GM18861 (cell line): ENCODE data around the gene CLDN12.
"Not testable (repeated sequence)": the region's sequence is repeated elsewhere in the genome, so short reads cannot be mapped to it uniquely, and the experiment has no call there.

ENCODE experiments used
- ATAC-seq: cut with Tn5 transposase; IDR thresholded peaks from one replicate; pipeline ENCODE4 v1.9.1; 2021; ENCODE audit not compliant: unreplicated experiment

Gene CLDN12

GRCh38 chr7:90432752-90433151 lies 29.5 kb downstream of the CLDN12 start:
- no peak for ATAC-seq

GRCh38 chr7:90433221-90433620 lies 30.0 kb downstream of the CLDN12 start:
- no peak for ATAC-seq

GRCh38 chr7:90445633-90446032 lies 42.4 kb downstream of the CLDN12 start:
- no peak for ATAC-seq

GRCh38 chr7:90446137-90446899 lies 43.1 kb downstream of the CLDN12 start:
- ATAC-seq: no peak

DNA sequence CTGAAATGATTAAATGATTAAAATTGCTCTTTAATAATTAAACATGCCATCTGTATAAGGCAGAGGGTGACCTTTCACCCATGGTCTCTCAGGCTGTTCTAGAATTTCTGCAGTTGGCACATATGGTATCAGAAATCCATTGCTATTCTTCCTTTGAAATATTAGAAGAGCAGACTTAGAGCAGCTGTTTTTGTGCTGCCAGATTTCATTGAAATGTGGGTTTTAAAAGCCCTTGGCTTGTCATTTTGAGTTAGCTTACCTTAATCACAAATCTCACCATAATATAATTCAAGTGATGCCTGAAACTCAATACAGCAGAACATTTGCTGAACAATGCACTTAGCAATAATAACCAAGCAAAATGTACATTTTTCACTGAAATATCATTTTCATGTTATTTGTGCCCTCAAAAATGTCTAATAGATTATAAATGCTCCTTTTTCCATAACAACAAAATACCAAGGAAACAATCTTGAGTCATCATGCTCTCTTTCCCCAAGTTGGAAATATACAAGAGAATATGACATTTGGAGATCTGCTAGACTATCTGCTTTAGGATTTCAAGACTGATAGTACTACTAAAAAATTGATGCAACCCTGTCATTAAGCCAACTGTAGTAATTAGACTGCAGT lies 50.1 kb downstream of the CLDN12 start:
- no peak for ATAC-seq

- ATAC-seq: no peak
Measured at GRCh38 chr7:90453931-90454330, 50.7 kb downstream of the CLDN12 start.

GRCh38 chr7:90455163-90456030 lies 52.1 kb downstream of the CLDN12 start:
- peak; percentile 93 for ATAC-seq

DNA sequence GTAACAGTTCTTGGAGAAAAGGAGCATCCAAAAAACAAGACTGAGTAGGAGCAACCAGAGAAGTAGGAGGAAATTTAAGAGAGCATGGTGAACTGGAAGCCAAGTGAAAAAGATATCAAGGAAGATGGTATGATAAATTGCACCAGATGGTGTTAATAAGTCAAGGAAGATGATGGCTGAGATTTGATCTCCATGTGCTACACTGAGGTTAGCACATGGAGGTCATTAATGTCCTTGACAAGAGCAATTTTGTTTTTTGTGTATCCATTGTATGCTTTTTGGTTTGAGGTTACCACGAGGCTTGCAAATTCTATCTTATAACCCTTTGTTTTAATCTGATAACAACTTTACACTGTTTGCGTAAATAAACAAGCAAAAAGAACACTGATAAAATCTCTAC lies 54.8 kb downstream of the CLDN12 start:
- ATAC-seq: no peak

- ATAC-seq: no peak
Measured at GRCh38 chr7:90459888-90460287, 56.6 kb downstream of the CLDN12 start.

- no peak for ATAC-seq
Measured at GRCh38 chr7:90461219-90461618, 58.0 kb downstream of the CLDN12 start.

DNA sequence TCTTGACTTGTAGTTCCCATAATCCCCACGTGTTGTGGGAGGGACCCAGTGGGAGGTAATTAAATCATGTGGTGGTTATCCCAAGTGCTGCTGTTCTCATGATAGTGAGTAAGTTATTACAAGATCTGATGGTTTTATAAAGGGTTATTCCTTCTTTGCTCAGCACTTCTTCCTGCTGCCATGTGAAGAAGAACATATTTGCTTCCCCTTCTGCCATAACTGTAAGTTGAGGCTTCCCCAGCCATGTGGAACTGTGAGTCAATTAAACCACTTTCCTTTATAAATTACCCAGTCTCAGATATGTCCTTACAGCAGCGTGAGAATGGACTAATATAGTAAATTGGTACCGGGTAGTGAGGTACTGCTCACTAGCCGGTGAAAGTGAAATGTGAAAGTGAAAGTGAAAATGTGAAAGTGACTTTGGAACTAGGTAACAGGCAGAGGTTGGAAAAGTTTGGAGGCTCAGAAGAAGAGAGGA lies 59.9 kb downstream of the CLDN12 start:
- not testable (repeated sequence) for ATAC-seq
